ENCODE data around the gene CENPM. TPM values are rescaled to one million over a fixed set of nuclear protein-coding genes. Genes with fewer than 3 reads are reported as not detected.

CENPM gene
- total and polyA plus RNA-seq, 2 experiments from 2014 or later = 50.0 to 61.6 TPM

GRCh38 chr22:41979423-41980250, 32.7 kb upstream of the CENPM start:
- H3K36me3 ChIP-seq (ENCODE audit: insufficient read depth) = no peaks in the 10 kb centered on the region
- H3K36me3 Mint-ChIP-seq (ENCODE audit: low read depth) = peaks cover 2% of the 10 kb centered on the region; the same call in 1 of the 3 replicates
- H3K79me2 ChIP-seq (replicated peaks; ENCODE audit: insufficient read depth) = no peaks in the 10 kb centered on the region
- no peak overlapping the region for H3K27ac ChIP-seq (ENCODE audit: low read depth)
- H3K27ac Mint-ChIP-seq = no peak overlapping the region
- peaks cover 17% of the 10 kb centered on the region for H3K4me1 Mint-ChIP-seq
- H3K9me2 ChIP-seq (ENCODE audit: insufficient read depth) = no peaks in the 10 kb centered on the region
- peaks cover 25% of the 10 kb centered on the region for H3K27me3 ChIP-seq (ENCODE audit: insufficient read depth)
- 0 out of 2 replicates have a peak, but pooled peaks cover 4% of the 10 kb centered on the region for H3F3A ChIP-seq (replicated peaks; ENCODE audit: low read depth)
- H3K4me3 ChIP-seq = no peak overlapping the region
- H3K27me3 Mint-ChIP-seq (ENCODE audit: insufficient read depth, low read depth, poor library complexity) = peaks cover 26% of the 10 kb centered on the region
- H3K4me1 ChIP-seq (ENCODE audit: insufficient read depth) = peaks cover 15% of the 10 kb centered on the region
- TF ChIP-seq NANOG (IDR thresholded peaks at IDR 0.05; ENCODE audit: borderline replicate concordance) = no peak
- no peak for TF ChIP-seq EZH2phosphoT487 (IDR thresholded peaks at IDR 0.05; ENCODE audit: unreplicated experiment)
- no peak for TF ChIP-seq ETS1 (IDR thresholded peaks at IDR 0.05)
- no peak for TF ChIP-seq JUNB (IDR thresholded peaks at IDR 0.05; ENCODE audit: unreplicated experiment)
- no peak for TF ChIP-seq STAT1 (IDR thresholded peaks at IDR 0.05; ENCODE audit: unreplicated experiment)
- TF ChIP-seq, protein P1, sequence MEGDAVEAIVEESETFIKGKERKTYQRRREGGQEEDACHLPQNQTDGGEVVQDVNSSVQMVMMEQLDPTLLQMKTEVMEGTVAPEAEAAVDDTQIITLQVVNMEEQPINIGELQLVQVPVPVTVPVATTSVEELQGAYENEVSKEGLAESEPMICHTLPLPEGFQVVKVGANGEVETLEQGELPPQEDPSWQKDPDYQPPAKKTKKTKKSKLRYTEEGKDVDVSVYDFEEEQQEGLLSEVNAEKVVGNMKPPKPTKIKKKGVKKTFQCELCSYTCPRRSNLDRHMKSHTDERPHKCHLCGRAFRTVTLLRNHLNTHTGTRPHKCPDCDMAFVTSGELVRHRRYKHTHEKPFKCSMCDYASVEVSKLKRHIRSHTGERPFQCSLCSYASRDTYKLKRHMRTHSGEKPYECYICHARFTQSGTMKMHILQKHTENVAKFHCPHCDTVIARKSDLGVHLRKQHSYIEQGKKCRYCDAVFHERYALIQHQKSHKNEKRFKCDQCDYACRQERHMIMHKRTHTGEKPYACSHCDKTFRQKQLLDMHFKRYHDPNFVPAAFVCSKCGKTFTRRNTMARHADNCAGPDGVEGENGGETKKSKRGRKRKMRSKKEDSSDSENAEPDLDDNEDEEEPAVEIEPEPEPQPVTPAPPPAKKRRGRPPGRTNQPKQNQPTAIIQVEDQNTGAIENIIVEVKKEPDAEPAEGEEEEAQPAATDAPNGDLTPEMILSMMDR (conservative IDR thresholded peaks at IDR 0.05; ENCODE audit: low read depth in 2 of 2) = no peak
- no peak for TF ChIP-seq POLR2AphosphoS5 (IDR thresholded peaks at IDR 0.05; ENCODE audit: low read depth)
- no peak for TF ChIP-seq ZNF462 (CRISPR knock-in tag; IDR thresholded peaks at IDR 0.05)
- TF ChIP-seq, protein P2, sequence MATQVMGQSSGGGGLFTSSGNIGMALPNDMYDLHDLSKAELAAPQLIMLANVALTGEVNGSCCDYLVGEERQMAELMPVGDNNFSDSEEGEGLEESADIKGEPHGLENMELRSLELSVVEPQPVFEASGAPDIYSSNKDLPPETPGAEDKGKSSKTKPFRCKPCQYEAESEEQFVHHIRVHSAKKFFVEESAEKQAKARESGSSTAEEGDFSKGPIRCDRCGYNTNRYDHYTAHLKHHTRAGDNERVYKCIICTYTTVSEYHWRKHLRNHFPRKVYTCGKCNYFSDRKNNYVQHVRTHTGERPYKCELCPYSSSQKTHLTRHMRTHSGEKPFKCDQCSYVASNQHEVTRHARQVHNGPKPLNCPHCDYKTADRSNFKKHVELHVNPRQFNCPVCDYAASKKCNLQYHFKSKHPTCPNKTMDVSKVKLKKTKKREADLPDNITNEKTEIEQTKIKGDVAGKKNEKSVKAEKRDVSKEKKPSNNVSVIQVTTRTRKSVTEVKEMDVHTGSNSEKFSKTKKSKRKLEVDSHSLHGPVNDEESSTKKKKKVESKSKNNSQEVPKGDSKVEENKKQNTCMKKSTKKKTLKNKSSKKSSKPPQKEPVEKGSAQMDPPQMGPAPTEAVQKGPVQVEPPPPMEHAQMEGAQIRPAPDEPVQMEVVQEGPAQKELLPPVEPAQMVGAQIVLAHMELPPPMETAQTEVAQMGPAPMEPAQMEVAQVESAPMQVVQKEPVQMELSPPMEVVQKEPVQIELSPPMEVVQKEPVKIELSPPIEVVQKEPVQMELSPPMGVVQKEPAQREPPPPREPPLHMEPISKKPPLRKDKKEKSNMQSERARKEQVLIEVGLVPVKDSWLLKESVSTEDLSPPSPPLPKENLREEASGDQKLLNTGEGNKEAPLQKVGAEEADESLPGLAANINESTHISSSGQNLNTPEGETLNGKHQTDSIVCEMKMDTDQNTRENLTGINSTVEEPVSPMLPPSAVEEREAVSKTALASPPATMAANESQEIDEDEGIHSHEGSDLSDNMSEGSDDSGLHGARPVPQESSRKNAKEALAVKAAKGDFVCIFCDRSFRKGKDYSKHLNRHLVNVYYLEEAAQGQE (IDR thresholded peaks at IDR 0.05; ENCODE audit: unreplicated experiment) = no peak
- TF ChIP-seq ZNF331 (CRISPR knock-in tag; IDR thresholded peaks at IDR 0.05; ENCODE audit: low read depth) = no peak
- TF ChIP-seq ZNF114 (CRISPR knock-in tag; IDR thresholded peaks at IDR 0.05) = no peak
- no peak for TF ChIP-seq CREB1 (CRISPR knock-in tag; IDR thresholded peaks at IDR 0.05; ENCODE audit: low read depth)
- TF ChIP-seq EZH2 (IDR thresholded peaks at IDR 0.05; ENCODE audit: low read depth, unreplicated experiment) = no peak
- H3K4me2 ChIP-seq = no peak overlapping the region
- DNase-seq (ENCODE audit: low spot score) (no peak), ATAC-seq (no peak)
- no peak overlapping the region for H2AFZ ChIP-seq
- no peak overlapping the region for H3K4me3 Mint-ChIP-seq
- no peaks in the 10 kb centered on the region; the same call in 1 of the 2 replicates for H4K20me1 ChIP-seq (replicated peaks; ENCODE audit: insufficient read depth)
- H3K9me3 Mint-ChIP-seq = no peaks in the 10 kb centered on the region

Data from GM23338 (cell line).